Measurements from ENCODE around the gene PKN1. TPM values are rescaled to one million over a fixed set of nuclear protein-coding genes. Genes with fewer than 3 reads are reported as not detected.

PKN1 gene
- total RNA-seq, 1 donor from 2014 or later = 204 TPM

GRCh38 chr19:14517840-14518505 is 84.9 kb downstream of the PKN1 start, which contains the start of gene DNAJB1:
Gene DNAJB1 (minus strand): TSS chr19:14518397. CDS start chr19:14518349, 48 bp downstream.
- peak within 1 kb of the TSS; percentile 99 for H3K27ac Mint-ChIP-seq (ENCODE audit: unreplicated experiment)
- H3K4me1 Mint-ChIP-seq (ENCODE audit: low read depth) = peaks cover 33% of the 10 kb centered on the region
- peak within 1 kb of the TSS; percentile 90 for H3K4me3 Mint-ChIP-seq (ENCODE audit: unreplicated experiment)
- no peak for TF ChIP-seq CTCF (IDR thresholded peaks at IDR 0.05)
- peaks cover 22% of the 10 kb centered on the region for H3K36me3 Mint-ChIP-seq (ENCODE audit: low read depth)
- peak; percentile 96 for DNase-seq (ENCODE audit: low spot score)
- no peaks in the 10 kb centered on the region for H3K27me3 Mint-ChIP-seq (ENCODE audit: low read depth)
- no peaks in the 10 kb centered on the region for H3K9me3 Mint-ChIP-seq (ENCODE audit: low read depth)

- peaks cover 33% of the 10 kb centered on the region for H3K4me1 Mint-ChIP-seq (ENCODE audit: low read depth)
- no peak for DNase-seq (ENCODE audit: low spot score)
- H3K36me3 Mint-ChIP-seq (ENCODE audit: low read depth) = peaks cover 22% of the 10 kb centered on the region
- no peak for TF ChIP-seq CTCF (IDR thresholded peaks at IDR 0.05)
- peak overlapping the region; percentile 8 for H3K4me3 Mint-ChIP-seq (ENCODE audit: unreplicated experiment)
- peak overlapping the region; percentile 37 for H3K27ac Mint-ChIP-seq (ENCODE audit: unreplicated experiment)
- H3K27me3 Mint-ChIP-seq (ENCODE audit: low read depth) = no peaks in the 10 kb centered on the region
- no peaks in the 10 kb centered on the region for H3K9me3 Mint-ChIP-seq (ENCODE audit: low read depth)
These were observed 86.2 kb downstream of the PKN1 start for GRCh38 chr19:14519245-14519859.

- Mint-ChIP-seq H3K9me3 (ENCODE audit: low read depth) (no peaks in the 10 kb centered on the region), H3K4me3 (ENCODE audit: unreplicated experiment) (peak overlapping the region; percentile 8), H3K4me1 (ENCODE audit: low read depth) (peaks cover 28% of the 10 kb centered on the region), H3K27me3 (ENCODE audit: low read depth) (no peaks in the 10 kb centered on the region), H3K36me3 (ENCODE audit: low read depth) (peaks cover 18% of the 10 kb centered on the region), H3K27ac (ENCODE audit: unreplicated experiment) (peak overlapping the region; percentile 37)
- DNase-seq (ENCODE audit: low spot score) = no peak
- no peak for TF ChIP-seq CTCF (IDR thresholded peaks at IDR 0.05)
These were observed 86.8 kb downstream of the PKN1 start for GRCh38 chr19:14519860-14520407.

- H3K36me3 Mint-ChIP-seq (ENCODE audit: low read depth) = peaks cover 12% of the 10 kb centered on the region
- no peak for DNase-seq (ENCODE audit: low spot score)
These were observed 87.4 kb downstream of the PKN1 start for GRCh38 chr19:14520543-14520942.

More at GRCh38 chr19:14520543-14520942, 87.4 kb downstream of the PKN1 start:
- peaks cover 22% of the 10 kb centered on the region for H3K4me1 Mint-ChIP-seq (ENCODE audit: low read depth)
- H3K9me3 Mint-ChIP-seq (ENCODE audit: low read depth) = no peaks in the 10 kb centered on the region
- H3K27me3 Mint-ChIP-seq (ENCODE audit: low read depth) = no peaks in the 10 kb centered on the region
- H3K4me3 Mint-ChIP-seq (ENCODE audit: unreplicated experiment) = no peak overlapping the region
- no peak overlapping the region for H3K27ac Mint-ChIP-seq (ENCODE audit: unreplicated experiment)
- no peak for TF ChIP-seq CTCF (IDR thresholded peaks at IDR 0.05)

Other genes with a start within 250 kb of the PKN1 start
- gene ADGRL1, start 227.1 kb upstream of the PKN1 start, total RNA-seq = 32.1 to 33.0 TPM (median 32.2 TPM) in 3 replicates
- gene ADGRE5, start 51.9 kb upstream of the PKN1 start, total RNA-seq = 1.8 to 12.7 TPM (median 10.7 TPM) in 3 replicates
- gene DDX39A, start 14.0 kb upstream of the PKN1 start, total RNA-seq = 51.4 to 58.5 TPM (median 51.8 TPM) in 3 replicates
- 0.29 to 1.6 TPM (median 1.4 TPM) in 3 replicates for gene PTGER1, start 42.0 kb downstream of the PKN1 start, total RNA-seq
- gene GIPC1, start 62.8 kb downstream of the PKN1 start, total RNA-seq = 83.7 to 107 TPM (median 99.6 TPM) in 3 replicates
- gene DNAJB1, start 85.1 kb downstream of the PKN1 start, total RNA-seq = 63.1 to 85.1 TPM (median 77.2 TPM) in 3 replicates
- gene TECR, start 96.3 kb downstream of the PKN1 start, total RNA-seq = 69.4 to 98.0 TPM (median 70.7 TPM) in 3 replicates
- gene NDUFB7, start 138.8 kb downstream of the PKN1 start, total RNA-seq = 126 to 154 TPM (median 128 TPM) in 3 replicates
- not detected in 3 replicates for gene CLEC17A, start 149.8 kb downstream of the PKN1 start, total RNA-seq
- gene ADGRE3, start 241.5 kb downstream of the PKN1 start, total RNA-seq = not detected in 3 replicates

Data from chondrocyte (in vitro differentiated cells).